ENCODE data around the gene CD209. TPM values are rescaled to one million over a fixed set of nuclear protein-coding genes. Genes with fewer than 3 reads are reported as not detected.

The CD209 gene
- total RNA-seq, 1 experiment from 2014 or later = not detected

GRCh38 chr19:7773841-7774240, 26.5 kb upstream of the CD209 start:
- no peak overlapping the region for H3K9ac ChIP-seq (ENCODE audit: low read length)
- H3K36me3 ChIP-seq (ENCODE audit: low read depth, low read length) = no peaks in the 10 kb centered on the region
- H3K4me1 ChIP-seq (ENCODE audit: insufficient read depth, low read length) = no peaks in the 10 kb centered on the region
- H3K4me3 ChIP-seq (ENCODE audit: low read length) = no peak overlapping the region
- TF ChIP-seq EZH2phosphoT487 (IDR thresholded peaks at IDR 0.05; ENCODE audit: borderline replicate concordance, low read length) (no peak), CTCF (conservative IDR thresholded peaks at IDR 0.05; ENCODE audit: low read depth, low read length) (no peak)
- H3K79me2 ChIP-seq (ENCODE audit: low read length) = no peaks in the 10 kb centered on the region
- peaks cover 3% of the 10 kb centered on the region for H3F3A ChIP-seq (ENCODE audit: low read length, unreplicated experiment)
- H3K4me2 ChIP-seq (ENCODE audit: low read length) = no peak overlapping the region
- H4K20me1 ChIP-seq (ENCODE audit: low read length) = no peaks in the 10 kb centered on the region
- H3K27me3 ChIP-seq (ENCODE audit: low read length) = peaks cover 42% of the 10 kb centered on the region
- no peak overlapping the region for H3K27ac ChIP-seq (ENCODE audit: low read length)
- DNase-seq (no peak), ATAC-seq (no peak)
- H2AFZ ChIP-seq (ENCODE audit: low read length) = no peak overlapping the region
- no TSS peak for BruUV-seq (replicated peaks)
- intact Hi-C loops (cut with micrococcal nuclease) = no loop called here
- H3K9me2 ChIP-seq (replicated peaks; ENCODE audit: low read length) = no peaks in the 10 kb centered on the region
- ChIA-PET CTCF (no interaction called here), POLR2A (ENCODE audit: unreplicated experiment) (interaction anchor here (0.6 kb wide), 1 partner anchor 1721 kb away, joined by 4 read pairs; no protein-coding TSS in a partner anchor)
- H3K9me3 ChIP-seq (ENCODE audit: low read length) = no peaks in the 10 kb centered on the region

DNA sequence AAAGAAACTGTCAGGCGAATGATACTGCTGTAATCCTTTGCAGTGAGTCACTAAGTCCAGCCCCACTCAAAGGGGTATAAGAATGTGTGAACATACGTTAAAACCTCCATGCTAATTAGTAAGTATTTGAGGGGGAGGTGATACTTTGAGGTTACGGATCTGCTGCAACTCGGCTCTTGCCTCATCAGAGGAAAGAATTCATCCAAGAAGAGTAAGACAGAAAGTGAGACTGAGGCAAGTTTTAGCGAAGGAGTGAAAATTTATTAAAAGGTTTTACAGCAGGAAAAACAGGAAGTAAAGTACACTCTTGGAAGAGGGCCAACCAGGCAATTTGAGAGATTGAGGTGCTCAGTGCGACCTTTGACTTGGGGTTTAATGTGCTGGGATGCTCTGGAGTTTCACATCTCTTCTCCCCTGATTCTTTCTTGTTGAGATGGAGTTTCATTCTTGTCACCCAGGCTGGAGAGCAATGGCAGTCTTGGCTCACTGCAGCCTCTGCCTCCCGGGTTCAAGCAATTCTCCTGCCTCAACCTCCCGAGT, 25.5 kb upstream of the CD209 start:
- H3F3A ChIP-seq (ENCODE audit: low read length, unreplicated experiment) = no peaks in the 10 kb centered on the region
- no peak for TF ChIP-seq CTCF (conservative IDR thresholded peaks at IDR 0.05; ENCODE audit: low read depth, low read length)
- DNase-seq (no peak), ATAC-seq (no peak)
- H3K9me2 ChIP-seq (replicated peaks; ENCODE audit: low read length) = no peaks in the 10 kb centered on the region
- H3K4me2 ChIP-seq (ENCODE audit: low read length) = no peak overlapping the region
- intact Hi-C loops (cut with micrococcal nuclease) = no loop called here
- ChIA-PET CTCF (no interaction called here), POLR2A (ENCODE audit: unreplicated experiment) (no interaction called here)
- H4K20me1 ChIP-seq (ENCODE audit: low read length) = no peaks in the 10 kb centered on the region
- H3K4me1 ChIP-seq (ENCODE audit: insufficient read depth, low read length) = no peaks in the 10 kb centered on the region
- no peaks in the 10 kb centered on the region for H3K79me2 ChIP-seq (ENCODE audit: low read length)
- no TSS peak for BruUV-seq (replicated peaks)
- H3K27me3 ChIP-seq (ENCODE audit: low read length) = peaks cover 41% of the 10 kb centered on the region
- no peaks in the 10 kb centered on the region for H3K36me3 ChIP-seq (ENCODE audit: low read depth, low read length)
- H3K4me3 ChIP-seq (ENCODE audit: low read length) = no peak overlapping the region
- H2AFZ ChIP-seq (ENCODE audit: low read length) = no peak overlapping the region
- H3K9ac ChIP-seq (ENCODE audit: low read length) = no peak overlapping the region
- H3K9me3 ChIP-seq (ENCODE audit: low read length) = no peaks in the 10 kb centered on the region
- no peak overlapping the region for H3K27ac ChIP-seq (ENCODE audit: low read length)

- no peak overlapping the region for H3K9ac ChIP-seq (ENCODE audit: low read length)
- no TSS peak for BruUV-seq (replicated peaks)
Measured at GRCh38 chr19:7771072-7771471, 23.7 kb upstream of the CD209 start.

More at GRCh38 chr19:7771072-7771471, 23.7 kb upstream of the CD209 start:
- TF ChIP-seq EZH2phosphoT487 (IDR thresholded peaks at IDR 0.05; ENCODE audit: borderline replicate concordance, low read length) = no peak
- no peak for TF ChIP-seq EZH2 (IDR thresholded peaks at IDR 0.05; ENCODE audit: low read length, unreplicated experiment)
- TF ChIP-seq CTCF (conservative IDR thresholded peaks at IDR 0.05; ENCODE audit: low read depth, low read length) = no peak
- ChIA-PET CTCF (no interaction called here), POLR2A (ENCODE audit: unreplicated experiment) (no interaction called here)
- Histone ChIP-seq H3K79me2 (ENCODE audit: low read length) (no peaks in the 10 kb centered on the region), H3K9me3 (ENCODE audit: low read length) (no peaks in the 10 kb centered on the region), H3K4me1 (ENCODE audit: insufficient read depth, low read length) (no peaks in the 10 kb centered on the region), H3K36me3 (ENCODE audit: low read depth, low read length) (no peaks in the 10 kb centered on the region), H2AFZ (ENCODE audit: low read length) (no peak overlapping the region), H4K20me1 (ENCODE audit: low read length) (no peaks in the 10 kb centered on the region), H3K4me3 (ENCODE audit: low read length) (no peak overlapping the region), H3F3A (ENCODE audit: low read length, unreplicated experiment) (no peaks in the 10 kb centered on the region), H3K9me2 (replicated peaks; ENCODE audit: low read length) (no peaks in the 10 kb centered on the region), H3K27ac (ENCODE audit: low read length) (no peak overlapping the region), H3K27me3 (ENCODE audit: low read length) (peaks cover 48% of the 10 kb centered on the region), H3K4me2 (ENCODE audit: low read length) (no peak overlapping the region)
- no peak for DNase-seq
- ATAC-seq = no peak
- intact Hi-C loops (cut with micrococcal nuclease) = no loop called here
